PC-3 (cell line): ENCODE results near the gene NOP14. TPM values are rescaled to one million over a fixed set of nuclear protein-coding genes. Genes with fewer than 3 reads are reported as not detected.

ENCODE experiments used
- ATAC-seq: fragments of 200-7000 bp; cut with Tn5 transposase; 2 replicates; pipeline ENCODE4 v1.9.1; 2020; ENCODE audit warnings: mild to moderate bottlenecking, moderate library complexity
- Bru-seq: library from RNA; stranded (reverse); fragments of 400-500 nt; gene quantifications from one replicate; lab custom pipeline; 2021; lab: Mats Ljungman, UMichigan
- BruChase-seq, 2 experiments: library from RNA; stranded (reverse); fragments of 400-500 nt; gene quantifications; one replicate each; lab custom pipeline; 2021; lab: Mats Ljungman, UMichigan
- BruUV-seq: library from RNA; stranded (reverse); fragments of 400-500 nt; replicated peaks from 2 replicates; lab custom pipeline; 2021; lab: Mats Ljungman, UMichigan
- CTCF ChIA-PET: fragments of 300-600 bp; sonication (Branson Sonifier 250); formaldehyde crosslinking; loops from one replicate; lab custom pipeline; 2022; ENCODE audit warnings: antibody characterized with exemption; lab: Charles Lee
- POLR2A ChIA-PET: fragments of 300-600 bp; sonication (Branson Sonifier 250); formaldehyde crosslinking; loops from one replicate; lab custom pipeline; 2022; ENCODE audit warnings: antibody characterized with exemption; ENCODE audit not compliant: unreplicated experiment; lab: Charles Lee
- DNase-seq: peaks from one replicate; pipeline ENCODE4 v3.0.0-alpha.2; 2015
- H2AFZ ChIP-seq: fragments of 300-600 bp; sonication (generic); 2 replicates; pipeline ENCODE4 v1.6.0; 2016; ENCODE audit warnings: antibody characterized with exemption, low read length
- H3F3A ChIP-seq: fragments of 300-600 bp; sonication (generic); one replicate; pipeline ENCODE4 v1.6.0; 2017; ENCODE audit warnings: antibody characterized with exemption, low read length, control low read depth, mild to moderate bottlenecking; ENCODE audit not compliant: unreplicated experiment
- H3K27ac ChIP-seq: fragments of 300-600 bp; sonication (generic); 2 replicates; pipeline ENCODE4 v1.5.1; 2016; ENCODE audit warnings: mild to moderate bottlenecking, low read length
- H3K27me3 ChIP-seq: fragments of 300-600 bp; sonication (generic); 2 replicates; pipeline ENCODE4 v1.6.1; 2016; ENCODE audit warnings: low read length, mixed read lengths
- H3K36me3 ChIP-seq: fragments of 300-600 bp; sonication (generic); 2 replicates; pipeline ENCODE4 v1.6.1; 2016; ENCODE audit warnings: low read depth, mixed run types, low read length, mixed read lengths
- H3K4me1 ChIP-seq: fragments of 300-600 bp; sonication (generic); 2 replicates; pipeline ENCODE4 v1.5.1; 2016; ENCODE audit warnings: low read length; ENCODE audit not compliant: insufficient read depth
- H3K4me2 ChIP-seq: fragments of 300-600 bp; sonication (generic); 2 replicates; pipeline ENCODE4 v1.6.0; 2016; ENCODE audit warnings: low read length
- H3K4me3 ChIP-seq: fragments of 300-600 bp; sonication (generic); 2 replicates; pipeline ENCODE4 v1.5.1; 2016; ENCODE audit warnings: mild to moderate bottlenecking, low read length, mixed read lengths
- H3K79me2 ChIP-seq: fragments of 300-600 bp; sonication (generic); 2 replicates; pipeline ENCODE4 v1.6.1; 2017; ENCODE audit warnings: low read length, mixed read lengths
- H3K9ac ChIP-seq: fragments of 300-600 bp; sonication (generic); 2 replicates; pipeline ENCODE4 v1.6.0; 2016; ENCODE audit warnings: mild to moderate bottlenecking, low read length
- H3K9me2 ChIP-seq: fragments of 300-600 bp; sonication (generic); replicated peaks from 2 replicates; pipeline ENCODE4 v1.6.1; 2016; ENCODE audit warnings: mixed run types, low read length, mixed read lengths
- H3K9me3 ChIP-seq: fragments of 300-600 bp; sonication (generic); 2 replicates; pipeline ENCODE4 v1.6.1; 2016; ENCODE audit warnings: low read length, mixed read lengths
- H4K20me1 ChIP-seq: fragments of 300-600 bp; sonication (generic); 2 replicates; pipeline ENCODE4 v1.6.1; 2016; ENCODE audit warnings: low read length, mixed read lengths
- CTCF ChIP-seq: fragments of 300-600 bp; sonication (generic); conservative IDR thresholded peaks from 2 replicates; pipeline ENCODE4 v1.5.1; 2017; ENCODE audit warnings: antibody characterized with exemption, low read depth, mild to moderate bottlenecking, low read length
- EZH2 ChIP-seq: fragments of 300-600 bp; sonication (generic); IDR thresholded peaks from one replicate; pipeline ENCODE4 v1.6.1; 2017; ENCODE audit warnings: antibody characterized with exemption, mild to moderate bottlenecking, low read length; ENCODE audit not compliant: unreplicated experiment
- EZH2phosphoT487 ChIP-seq: fragments of 300-600 bp; sonication (generic); IDR thresholded peaks from 2 replicates; pipeline ENCODE4 v1.6.1; 2018; ENCODE audit warnings: mild to moderate bottlenecking, antibody characterized with exemption, low read length, borderline replicate concordance
- intact Hi-C: fragments of 100-400 bp; cut with micrococcal nuclease; formaldehyde crosslinking; loops from 2 replicates; pipeline ENCODE4 v1.9.0; 2023
- long read RNA-seq: library from polyadenylated mRNA; unstranded; transcript quantifications from one replicate; pipeline ENCODE4 v2.0.0, GENCODE V29; 2021; ENCODE audit not compliant: unreplicated experiment
- total RNA-seq: library from RNA; depleted of rRNA; stranded (reverse); fragments of >200 nt; gene quantifications from 2 replicates; pipeline ENCODE4 v1.2.3, GENCODE V29; 2014; rRNA removed

NOP14 gene
- 26.0 and 30.9 TPM in 2 replicates for total RNA-seq
- percentile 82 among the genes with signal in this experiment for Bru-seq, nascent RNA
- BruChase-seq, experiment 1, labeled RNA remaining after a 6-hour chase: percentile 87 among the genes with signal in this experiment
- percentile 82 among the genes with signal in this experiment for BruChase-seq, experiment 2, labeled RNA remaining after a 2-hour chase
- long read RNA-seq, transcript NOP14-203 (18 exons, 3,538 nt): major isoform, 12 of 48 reads
- long read RNA-seq, partial matches to known transcripts: 8 of 48 reads
- long read RNA-seq, other reads (novel, unspliced or antisense): 25 of 48 reads

DNA sequence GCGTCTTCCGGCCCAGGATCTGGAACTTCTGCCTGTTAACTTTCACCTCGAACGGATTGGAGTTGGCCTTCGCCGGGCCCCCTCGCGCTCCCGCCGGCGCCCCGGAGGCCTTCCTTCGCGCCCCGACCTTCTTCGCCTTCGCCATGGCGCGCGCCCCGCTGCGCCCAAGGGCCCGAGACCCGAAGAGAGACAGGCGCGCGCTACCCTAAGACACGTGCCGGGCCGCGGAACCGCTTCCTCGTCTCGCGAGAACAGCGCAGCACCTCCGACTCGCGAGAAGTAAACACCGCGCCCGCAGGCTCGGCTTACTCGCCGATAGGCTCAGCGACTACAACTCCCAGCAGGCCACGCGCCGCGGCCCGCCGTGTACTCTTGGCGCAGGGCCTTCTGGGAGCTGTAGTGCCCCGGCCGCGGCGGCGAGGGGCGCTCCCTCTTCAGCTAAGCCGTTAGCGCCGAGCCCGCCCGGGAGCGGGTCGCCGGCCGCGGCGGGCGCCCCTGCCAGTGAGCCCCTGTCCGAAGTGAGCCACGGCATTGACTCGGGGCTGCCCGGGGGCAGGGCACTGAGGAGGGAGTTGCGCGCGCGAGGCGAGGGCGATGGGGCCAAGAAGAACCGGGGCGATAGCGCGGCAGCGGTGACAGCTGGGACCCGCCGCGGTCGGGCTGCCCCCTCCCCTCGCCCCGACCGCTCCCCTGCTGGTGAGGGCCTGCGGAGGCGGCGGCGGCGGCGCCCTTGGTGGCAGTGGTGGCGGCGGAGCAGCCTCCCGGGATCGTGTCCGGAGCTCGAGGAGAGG is at the start of gene NOP14, which contains the start of gene GRK4:
Gene NOP14, minus strand, starts transcription at position 232 of the 791 bp plus-strand sequence. Its CDS starts 87 bp downstream, at position 145.
Gene GRK4, plus strand, starts transcription at position 397 of the 791 bp plus-strand sequence. CDS start 500 bp downstream, outside the sequence.
- H3K36me3 ChIP-seq: no peaks in the 10 kb centered on the region
- peak; percentile 90 for ATAC-seq
- H3K79me2 ChIP-seq: peaks cover 49% of the 10 kb centered on the region
- H3K9me2 ChIP-seq: no peaks in the 10 kb centered on the region
- no peaks in the 10 kb centered on the region for H3K9me3 ChIP-seq
- intact Hi-C loops: loop anchor here (5.0 kb wide), 1 partner anchor 74 kb away; no protein-coding TSS in a partner anchor
- TF ChIP-seq CTCF (peak; percentile 27; the same call in 1 of the 2 replicates), EZH2phosphoT487 (no peak)
- peak within 1 kb of the TSS; percentile 94 for H2AFZ ChIP-seq
- DNase-seq: peak; percentile 96
- peaks cover 6% of the 10 kb centered on the region; the same call in 1 of the 2 replicates for H3K4me1 ChIP-seq
- H3F3A ChIP-seq: no peaks in the 10 kb centered on the region
- H3K4me2 ChIP-seq: peak within 1 kb of the TSS; percentile 90
- H4K20me1 ChIP-seq: peaks cover 17% of the 10 kb centered on the region
- ChIA-PET CTCF (interaction anchor here (0.5 to 1.5 kb wide), 3 partner anchors 14 to 75 kb away, joined by 4 to 5 read pairs (median 4); no protein-coding TSS in a partner anchor), POLR2A (interaction anchor here (1.0 kb wide), 1 partner anchor 9 kb away, joined by 3 read pairs; no protein-coding TSS in a partner anchor)
- H3K4me3 ChIP-seq: peak within 1 kb of the TSS; percentile 86
- no peaks in the 10 kb centered on the region for H3K27me3 ChIP-seq
- peak within 1 kb of the TSS; percentile 98 for H3K9ac ChIP-seq
- BruUV-seq: no TSS peak
- peak within 1 kb of the TSS; percentile 59 for H3K27ac ChIP-seq

DNA sequence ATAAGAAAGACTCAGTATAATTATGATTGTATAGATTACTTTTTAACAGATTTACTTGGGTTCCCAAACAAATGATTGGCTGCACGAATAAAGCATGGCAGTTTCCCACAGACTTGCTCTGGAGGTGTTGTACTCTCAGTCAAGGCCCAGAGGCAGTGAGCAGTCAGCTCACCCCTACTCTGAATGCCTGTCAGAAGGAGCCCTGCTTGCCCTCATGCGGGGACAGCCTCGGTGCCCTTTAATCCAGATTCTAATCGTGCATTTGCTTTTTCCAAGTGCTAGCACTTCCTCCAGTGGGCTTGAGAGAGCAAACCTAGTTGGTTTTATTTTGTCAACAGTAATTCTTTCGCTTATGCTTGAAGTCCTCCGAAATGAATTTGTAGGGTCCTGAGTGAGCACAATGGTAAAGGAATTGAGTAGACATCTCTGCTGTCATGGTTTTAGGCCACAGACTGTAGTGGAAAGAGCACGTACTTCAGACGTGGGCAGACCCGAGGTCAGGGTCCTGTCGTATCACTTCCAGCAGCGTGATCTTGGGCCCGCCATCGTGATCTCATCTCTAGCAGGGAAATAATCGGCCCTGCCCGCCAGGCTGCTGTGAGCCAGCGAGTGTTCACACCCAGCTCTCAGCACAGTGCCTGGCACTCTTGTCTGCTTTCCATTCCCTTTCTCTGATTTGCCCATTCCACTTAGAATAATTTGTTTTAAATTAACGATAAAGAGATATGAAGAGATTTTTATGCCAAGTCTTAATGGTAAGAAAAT is 48.4 kb upstream of the NOP14 start:
- H3K79me2 ChIP-seq: no peaks in the 10 kb centered on the region
- CTCF ChIA-PET: no interaction called here
- no peaks in the 10 kb centered on the region for H3K36me3 ChIP-seq
- H3K4me1 ChIP-seq: peaks cover 14% of the 10 kb centered on the region
- no peak overlapping the region for H2AFZ ChIP-seq
- intact Hi-C loops: no loop called here
- H3K4me3 ChIP-seq: no peak overlapping the region
- no peaks in the 10 kb centered on the region for H3K9me2 ChIP-seq
- TF ChIP-seq CTCF: no peak
- no peak for TF ChIP-seq EZH2phosphoT487
- no peak for TF ChIP-seq EZH2
- POLR2A ChIA-PET: no interaction called here
- 0 out of 2 replicates have a peak overlapping the region, but pooled peaks have one; percentile 7 for H3K27ac ChIP-seq
- H4K20me1 ChIP-seq: no peaks in the 10 kb centered on the region
- no peak overlapping the region for H3K9ac ChIP-seq
- DNase-seq: no peak
- no peaks in the 10 kb centered on the region for H3K27me3 ChIP-seq
- no peak for ATAC-seq
- H3K4me2 ChIP-seq: no peak overlapping the region
- H3F3A ChIP-seq: no peaks in the 10 kb centered on the region
- no TSS peak for BruUV-seq
- no peaks in the 10 kb centered on the region for H3K9me3 ChIP-seq
